HEK293 (cell line): ENCODE results near the gene DENND2A.
A peak's percentile ranks its signal among the peaks of the same experiment; 100 is the strongest.

Experiments used
- EGR2 ChIP-seq: fragments of 450-650 bp; formaldehyde crosslinking; IDR thresholded peaks from 2 replicates; pipeline ENCODE4 v1.5.1; 2016; ENCODE audit warnings: low read depth, missing biosample characterization, missing genetic modification characterization
- KLF1 ChIP-seq: fragments of 450-650 bp; formaldehyde crosslinking; IDR thresholded peaks from 2 replicates; pipeline ENCODE4 v1.5.1; 2016; ENCODE audit warnings: missing biosample characterization, missing genetic modification characterization
- KLF10 ChIP-seq: fragments of 450-650 bp; IDR thresholded peaks from 2 replicates; pipeline ENCODE4 v1.5.1; 2018; ENCODE audit warnings: missing biosample characterization, mild to moderate bottlenecking, missing genetic modification characterization
- MYNN ChIP-seq: fragments of 450-650 bp; formaldehyde crosslinking; IDR thresholded peaks from 2 replicates; pipeline ENCODE4 v1.5.1; 2016; ENCODE audit warnings: missing biosample characterization, missing genetic modification characterization, borderline replicate concordance
- OVOL3 ChIP-seq: fragments of 450-650 bp; formaldehyde crosslinking; IDR thresholded peaks from 2 replicates; pipeline ENCODE4 v1.5.1; 2016; ENCODE audit warnings: missing biosample characterization, missing genetic modification characterization
- SCRT2 ChIP-seq: fragments of 450-650 bp; formaldehyde crosslinking; IDR thresholded peaks from 2 replicates; pipeline ENCODE4 v1.5.1; 2016; ENCODE audit warnings: missing biosample characterization, missing genetic modification characterization
- TRIM28 ChIP-seq: IDR thresholded peaks from 2 replicates; pipeline ENCODE4 v1.6.1; 2011; ENCODE audit warnings: low read length, control low read depth, borderline replicate concordance
- ZFP41 ChIP-seq: fragments of 450-650 bp; formaldehyde crosslinking; IDR thresholded peaks from 2 replicates; pipeline ENCODE4 v1.5.1; 2016; ENCODE audit warnings: missing biosample characterization, missing genetic modification characterization, borderline replicate concordance
- ZNF138 ChIP-seq: fragments of 450-650 bp; formaldehyde crosslinking; IDR thresholded peaks from 2 replicates; pipeline ENCODE4 v1.5.1; 2016; ENCODE audit warnings: missing biosample characterization, missing genetic modification characterization, borderline replicate concordance
- ZNF155 ChIP-seq: fragments of 450-650 bp; formaldehyde crosslinking; IDR thresholded peaks from 2 replicates; pipeline ENCODE4 v1.5.1; 2016; ENCODE audit warnings: missing biosample characterization, missing genetic modification characterization
- ZNF157 ChIP-seq: fragments of 450-650 bp; formaldehyde crosslinking; IDR thresholded peaks from 2 replicates; pipeline ENCODE4 v1.5.1; 2016; ENCODE audit warnings: missing biosample characterization, missing genetic modification characterization
- ZNF19 ChIP-seq: fragments of 450-650 bp; formaldehyde crosslinking; IDR thresholded peaks from 2 replicates; pipeline ENCODE4; 2016; ENCODE audit warnings: missing biosample characterization, missing genetic modification characterization, low read depth
- ZNF223 ChIP-seq: fragments of 450-650 bp; formaldehyde crosslinking; IDR thresholded peaks from 2 replicates; pipeline ENCODE4 v1.5.1; 2016; ENCODE audit warnings: missing biosample characterization, missing genetic modification characterization
- ZNF354C ChIP-seq: fragments of 450-650 bp; formaldehyde crosslinking; IDR thresholded peaks from 2 replicates; pipeline ENCODE4 v1.5.1; 2016; ENCODE audit warnings: missing biosample characterization, missing genetic modification characterization, low read depth, borderline replicate concordance
- ZNF423 ChIP-seq: fragments of 450-650 bp; formaldehyde crosslinking; IDR thresholded peaks from 2 replicates; pipeline ENCODE4 v1.5.1; 2016; ENCODE audit warnings: missing biosample characterization, missing genetic modification characterization
- ZNF549 ChIP-seq: fragments of 450-650 bp; IDR thresholded peaks from 2 replicates; pipeline ENCODE4 v1.5.1; 2018; ENCODE audit warnings: missing biosample characterization, missing genetic modification characterization, mild to moderate bottlenecking, inconsistent platforms, moderate library complexity
- ZNF596 ChIP-seq: fragments of 450-650 bp; IDR thresholded peaks from 2 replicates; pipeline ENCODE4 v1.5.0; 2018; ENCODE audit warnings: missing biosample characterization, mild to moderate bottlenecking, missing genetic modification characterization, moderate library complexity
- ZNF621 ChIP-seq: fragments of 450-650 bp; formaldehyde crosslinking; IDR thresholded peaks from 2 replicates; pipeline ENCODE4 v1.5.1; 2017; ENCODE audit warnings: missing biosample characterization, missing genetic modification characterization
- ZNF658 ChIP-seq: fragments of 450-650 bp; formaldehyde crosslinking; IDR thresholded peaks from 2 replicates; pipeline ENCODE4; 2016; ENCODE audit warnings: missing biosample characterization, missing genetic modification characterization
- ZNF785 ChIP-seq: fragments of 450-650 bp; formaldehyde crosslinking; IDR thresholded peaks from 2 replicates; pipeline ENCODE4 v1.5.1; 2016; ENCODE audit warnings: missing biosample characterization, missing genetic modification characterization
- TF ChIP-seq, protein P1 (sequence below): fragments of 450-650 bp; formaldehyde crosslinking; IDR thresholded peaks from 2 replicates; pipeline ENCODE4 v1.5.1; 2016; ENCODE audit warnings: missing biosample characterization, missing genetic modification characterization
- TF ChIP-seq, protein P2 (sequence below): fragments of 450-650 bp; formaldehyde crosslinking; IDR thresholded peaks from 2 replicates; pipeline ENCODE4 v1.5.1; 2017; ENCODE audit warnings: missing biosample characterization, missing genetic modification characterization
- TF ChIP-seq, protein P3 (sequence below): fragments of 450-650 bp; formaldehyde crosslinking; IDR thresholded peaks from 2 replicates; pipeline ENCODE4 v1.5.1; 2016; ENCODE audit warnings: missing biosample characterization, missing genetic modification characterization
- TF ChIP-seq, protein P4 (sequence below): fragments of 450-650 bp; formaldehyde crosslinking; conservative IDR thresholded peaks from 2 replicates; pipeline ENCODE4 v1.5.1; 2016; ENCODE audit warnings: low read depth, missing biosample characterization, missing genetic modification characterization
- TF ChIP-seq, protein P5 (sequence below): sonication (generic); formaldehyde crosslinking; IDR thresholded peaks from 2 replicates; pipeline ENCODE4 v1.8.1; 2022; ENCODE audit warnings: mild to moderate bottlenecking, moderate library complexity, missing genetic modification reagents

DENND2A gene

DNA sequence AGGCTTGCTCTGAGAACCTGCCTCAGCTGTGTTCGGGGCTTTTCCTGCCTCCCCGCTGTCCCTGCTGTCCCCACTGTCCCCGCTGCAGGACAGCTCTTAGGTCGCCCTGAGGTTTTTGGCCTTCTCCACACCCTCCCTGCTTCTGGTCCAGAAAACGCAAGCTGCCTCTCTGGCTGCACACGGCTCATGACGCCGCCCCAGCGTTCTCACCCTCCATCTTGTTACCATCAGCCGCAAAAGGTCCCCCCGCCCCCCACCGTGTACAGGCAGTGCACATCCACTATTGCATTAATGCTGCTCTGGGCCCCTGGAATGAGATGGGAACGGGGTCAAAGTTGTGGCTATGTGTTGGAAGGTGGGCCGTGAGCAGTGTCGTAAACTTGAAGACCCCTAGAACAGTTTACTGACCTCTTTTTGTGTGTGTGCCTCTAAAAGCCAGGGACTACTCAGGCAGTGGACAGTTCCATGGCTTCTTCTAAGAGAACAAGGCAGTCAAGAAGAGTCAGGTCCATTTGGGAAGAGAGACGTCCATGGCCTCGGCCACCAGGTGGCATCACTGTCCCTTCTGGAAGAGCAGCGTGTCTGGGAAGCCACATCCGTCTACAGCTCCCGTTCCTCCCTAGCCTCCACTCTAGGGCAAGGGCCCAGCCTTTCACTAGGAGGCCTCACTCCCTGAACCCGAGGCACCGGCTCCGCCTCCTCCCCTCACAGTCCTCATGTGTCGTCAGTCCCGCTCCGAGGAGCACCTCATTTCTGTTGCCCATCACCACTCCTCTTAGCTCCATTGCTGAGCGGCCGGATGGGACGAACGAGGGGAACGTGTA, 122.9 kb downstream of the DENND2A start (continued):
- TF ChIP-seq, protein P1, sequence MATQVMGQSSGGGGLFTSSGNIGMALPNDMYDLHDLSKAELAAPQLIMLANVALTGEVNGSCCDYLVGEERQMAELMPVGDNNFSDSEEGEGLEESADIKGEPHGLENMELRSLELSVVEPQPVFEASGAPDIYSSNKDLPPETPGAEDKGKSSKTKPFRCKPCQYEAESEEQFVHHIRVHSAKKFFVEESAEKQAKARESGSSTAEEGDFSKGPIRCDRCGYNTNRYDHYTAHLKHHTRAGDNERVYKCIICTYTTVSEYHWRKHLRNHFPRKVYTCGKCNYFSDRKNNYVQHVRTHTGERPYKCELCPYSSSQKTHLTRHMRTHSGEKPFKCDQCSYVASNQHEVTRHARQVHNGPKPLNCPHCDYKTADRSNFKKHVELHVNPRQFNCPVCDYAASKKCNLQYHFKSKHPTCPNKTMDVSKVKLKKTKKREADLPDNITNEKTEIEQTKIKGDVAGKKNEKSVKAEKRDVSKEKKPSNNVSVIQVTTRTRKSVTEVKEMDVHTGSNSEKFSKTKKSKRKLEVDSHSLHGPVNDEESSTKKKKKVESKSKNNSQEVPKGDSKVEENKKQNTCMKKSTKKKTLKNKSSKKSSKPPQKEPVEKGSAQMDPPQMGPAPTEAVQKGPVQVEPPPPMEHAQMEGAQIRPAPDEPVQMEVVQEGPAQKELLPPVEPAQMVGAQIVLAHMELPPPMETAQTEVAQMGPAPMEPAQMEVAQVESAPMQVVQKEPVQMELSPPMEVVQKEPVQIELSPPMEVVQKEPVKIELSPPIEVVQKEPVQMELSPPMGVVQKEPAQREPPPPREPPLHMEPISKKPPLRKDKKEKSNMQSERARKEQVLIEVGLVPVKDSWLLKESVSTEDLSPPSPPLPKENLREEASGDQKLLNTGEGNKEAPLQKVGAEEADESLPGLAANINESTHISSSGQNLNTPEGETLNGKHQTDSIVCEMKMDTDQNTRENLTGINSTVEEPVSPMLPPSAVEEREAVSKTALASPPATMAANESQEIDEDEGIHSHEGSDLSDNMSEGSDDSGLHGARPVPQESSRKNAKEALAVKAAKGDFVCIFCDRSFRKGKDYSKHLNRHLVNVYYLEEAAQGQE (tag by site-specific recombination), result peak; percentile 84
- TF ChIP-seq OVOL3 (tag by site-specific recombination) (no peak), ZNF223 (tag by site-specific recombination) (no peak), ZNF423 (no peak), ZNF785 (no peak), ZNF658 (no peak), ZNF621 (tag by site-specific recombination) (no peak), KLF1 (tag by site-specific recombination) (no peak), ZFP41 (tag by site-specific recombination) (no peak), ZNF596 (no peak), ZNF19 (tag by site-specific recombination) (no peak), SCRT2 (tag by site-specific recombination) (no peak), ZNF157 (tag by site-specific recombination) (no peak), ZNF138 (tag by site-specific recombination) (no peak), TRIM28 (no peak), KLF10 (tag by site-specific recombination) (no peak), ZNF155 (no peak), ZNF549 (tag by site-specific recombination) (no peak), EGR2 (tag by site-specific recombination) (no peak), ZNF354C (no peak), MYNN (tag by site-specific recombination) (no peak)
- TF ChIP-seq, protein P2, sequence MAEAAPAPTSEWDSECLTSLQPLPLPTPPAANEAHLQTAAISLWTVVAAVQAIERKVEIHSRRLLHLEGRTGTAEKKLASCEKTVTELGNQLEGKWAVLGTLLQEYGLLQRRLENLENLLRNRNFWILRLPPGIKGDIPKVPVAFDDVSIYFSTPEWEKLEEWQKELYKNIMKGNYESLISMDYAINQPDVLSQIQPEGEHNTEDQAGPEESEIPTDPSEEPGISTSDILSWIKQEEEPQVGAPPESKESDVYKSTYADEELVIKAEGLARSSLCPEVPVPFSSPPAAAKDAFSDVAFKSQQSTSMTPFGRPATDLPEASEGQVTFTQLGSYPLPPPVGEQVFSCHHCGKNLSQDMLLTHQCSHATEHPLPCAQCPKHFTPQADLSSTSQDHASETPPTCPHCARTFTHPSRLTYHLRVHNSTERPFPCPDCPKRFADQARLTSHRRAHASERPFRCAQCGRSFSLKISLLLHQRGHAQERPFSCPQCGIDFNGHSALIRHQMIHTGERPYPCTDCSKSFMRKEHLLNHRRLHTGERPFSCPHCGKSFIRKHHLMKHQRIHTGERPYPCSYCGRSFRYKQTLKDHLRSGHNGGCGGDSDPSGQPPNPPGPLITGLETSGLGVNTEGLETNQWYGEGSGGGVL (tag by site-specific recombination), result no peak
- TF ChIP-seq, protein P3, sequence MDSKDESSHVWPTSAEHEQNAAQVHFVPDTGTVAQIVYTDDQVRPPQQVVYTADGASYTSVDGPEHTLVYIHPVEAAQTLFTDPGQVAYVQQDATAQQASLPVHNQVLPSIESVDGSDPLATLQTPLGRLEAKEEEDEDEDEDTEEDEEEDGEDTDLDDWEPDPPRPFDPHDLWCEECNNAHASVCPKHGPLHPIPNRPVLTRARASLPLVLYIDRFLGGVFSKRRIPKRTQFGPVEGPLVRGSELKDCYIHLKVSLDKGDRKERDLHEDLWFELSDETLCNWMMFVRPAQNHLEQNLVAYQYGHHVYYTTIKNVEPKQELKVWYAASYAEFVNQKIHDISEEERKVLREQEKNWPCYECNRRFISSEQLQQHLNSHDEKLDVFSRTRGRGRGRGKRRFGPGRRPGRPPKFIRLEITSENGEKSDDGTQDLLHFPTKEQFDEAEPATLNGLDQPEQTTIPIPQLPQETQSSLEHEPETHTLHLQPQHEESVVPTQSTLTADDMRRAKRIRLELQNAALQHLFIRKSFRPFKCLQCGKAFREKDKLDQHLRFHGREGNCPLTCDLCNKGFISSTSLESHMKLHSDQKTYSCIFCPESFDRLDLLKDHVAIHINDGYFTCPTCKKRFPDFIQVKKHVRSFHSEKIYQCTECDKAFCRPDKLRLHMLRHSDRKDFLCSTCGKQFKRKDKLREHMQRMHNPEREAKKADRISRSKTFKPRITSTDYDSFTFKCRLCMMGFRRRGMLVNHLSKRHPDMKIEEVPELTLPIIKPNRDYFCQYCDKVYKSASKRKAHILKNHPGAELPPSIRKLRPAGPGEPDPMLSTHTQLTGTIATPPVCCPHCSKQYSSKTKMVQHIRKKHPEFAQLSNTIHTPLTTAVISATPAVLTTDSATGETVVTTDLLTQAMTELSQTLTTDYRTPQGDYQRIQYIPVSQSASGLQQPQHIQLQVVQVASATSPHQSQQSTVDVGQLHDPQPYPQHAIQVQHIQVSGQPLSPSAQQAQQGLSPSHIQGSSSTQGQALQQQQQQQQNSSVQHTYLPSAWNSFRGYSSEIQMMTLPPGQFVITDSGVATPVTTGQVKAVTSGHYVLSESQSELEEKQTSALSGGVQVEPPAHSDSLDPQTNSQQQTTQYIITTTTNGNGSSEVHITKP (tag by site-specific recombination), result peak; percentile 44; the same call in 1 of the 2 replicates
- TF ChIP-seq, protein P4, sequence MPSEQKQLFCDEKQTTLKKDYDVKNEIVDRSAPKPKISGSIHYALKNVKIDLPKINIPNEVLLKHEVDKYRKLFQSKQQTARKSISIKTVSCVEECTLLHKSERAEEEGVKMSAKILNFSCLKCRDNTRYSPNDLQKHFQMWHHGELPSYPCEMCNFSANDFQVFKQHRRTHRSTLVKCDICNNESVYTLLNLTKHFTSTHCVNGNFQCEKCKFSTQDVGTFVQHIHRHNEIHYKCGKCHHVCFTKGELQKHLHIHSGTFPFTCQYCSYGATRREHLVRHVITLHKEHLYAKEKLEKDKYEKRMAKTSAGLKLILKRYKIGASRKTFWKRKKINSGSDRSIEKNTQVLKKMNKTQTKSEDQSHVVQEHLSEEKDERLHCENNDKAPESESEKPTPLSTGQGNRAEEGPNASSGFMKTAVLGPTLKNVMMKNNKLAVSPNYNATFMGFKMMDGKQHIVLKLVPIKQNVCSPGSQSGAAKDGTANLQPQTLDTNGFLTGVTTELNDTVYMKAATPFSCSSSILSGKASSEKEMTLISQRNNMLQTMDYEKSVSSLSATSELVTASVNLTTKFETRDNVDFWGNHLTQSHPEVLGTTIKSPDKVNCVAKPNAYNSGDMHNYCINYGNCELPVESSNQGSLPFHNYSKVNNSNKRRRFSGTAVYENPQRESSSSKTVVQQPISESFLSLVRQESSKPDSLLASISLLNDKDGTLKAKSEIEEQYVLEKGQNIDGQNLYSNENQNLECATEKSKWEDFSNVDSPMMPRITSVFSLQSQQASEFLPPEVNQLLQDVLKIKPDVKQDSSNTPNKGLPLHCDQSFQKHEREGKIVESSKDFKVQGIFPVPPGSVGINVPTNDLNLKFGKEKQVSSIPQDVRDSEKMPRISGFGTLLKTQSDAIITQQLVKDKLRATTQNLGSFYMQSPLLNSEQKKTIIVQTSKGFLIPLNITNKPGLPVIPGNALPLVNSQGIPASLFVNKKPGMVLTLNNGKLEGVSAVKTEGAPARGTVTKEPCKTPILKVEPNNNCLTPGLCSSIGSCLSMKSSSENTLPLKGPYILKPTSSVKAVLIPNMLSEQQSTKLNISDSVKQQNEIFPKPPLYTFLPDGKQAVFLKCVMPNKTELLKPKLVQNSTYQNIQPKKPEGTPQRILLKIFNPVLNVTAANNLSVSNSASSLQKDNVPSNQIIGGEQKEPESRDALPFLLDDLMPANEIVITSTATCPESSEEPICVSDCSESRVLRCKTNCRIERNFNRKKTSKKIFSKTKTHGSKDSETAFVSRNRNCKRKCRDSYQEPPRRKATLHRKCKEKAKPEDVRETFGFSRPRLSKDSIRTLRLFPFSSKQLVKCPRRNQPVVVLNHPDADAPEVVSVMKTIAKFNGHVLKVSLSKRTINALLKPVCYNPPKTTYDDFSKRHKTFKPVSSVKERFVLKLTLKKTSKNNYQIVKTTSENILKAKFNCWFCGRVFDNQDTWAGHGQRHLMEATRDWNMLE, result no peak
- TF ChIP-seq, protein P5, sequence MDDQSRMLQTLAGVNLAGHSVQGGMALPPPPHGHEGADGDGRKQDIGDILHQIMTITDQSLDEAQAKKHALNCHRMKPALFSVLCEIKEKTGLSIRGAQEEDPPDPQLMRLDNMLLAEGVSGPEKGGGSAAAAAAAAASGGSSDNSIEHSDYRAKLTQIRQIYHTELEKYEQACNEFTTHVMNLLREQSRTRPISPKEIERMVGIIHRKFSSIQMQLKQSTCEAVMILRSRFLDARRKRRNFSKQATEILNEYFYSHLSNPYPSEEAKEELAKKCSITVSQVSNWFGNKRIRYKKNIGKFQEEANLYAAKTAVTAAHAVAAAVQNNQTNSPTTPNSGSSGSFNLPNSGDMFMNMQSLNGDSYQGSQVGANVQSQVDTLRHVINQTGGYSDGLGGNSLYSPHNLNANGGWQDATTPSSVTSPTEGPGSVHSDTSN, result no peak
